Activated CD8-positive, alpha-beta memory T cell treated with anti-CD3 and anti-CD28 coated beads for 48 hours (primary cell): ENCODE data around the gene PRR12.

Experiments
- DNase-seq, 3 experiments: peaks; one replicate each; pipeline ENCODE4 v3.0.0-alpha.2; 2020; ENCODE audit warnings: low read depth in 2 of 3, low spot score in 2 of 3

PRR12 gene

GRCh38 chr19:49565261-49565660 lies 25.7 kb upstream of the PRR12 start:
- no peak for DNase-seq

DNA sequence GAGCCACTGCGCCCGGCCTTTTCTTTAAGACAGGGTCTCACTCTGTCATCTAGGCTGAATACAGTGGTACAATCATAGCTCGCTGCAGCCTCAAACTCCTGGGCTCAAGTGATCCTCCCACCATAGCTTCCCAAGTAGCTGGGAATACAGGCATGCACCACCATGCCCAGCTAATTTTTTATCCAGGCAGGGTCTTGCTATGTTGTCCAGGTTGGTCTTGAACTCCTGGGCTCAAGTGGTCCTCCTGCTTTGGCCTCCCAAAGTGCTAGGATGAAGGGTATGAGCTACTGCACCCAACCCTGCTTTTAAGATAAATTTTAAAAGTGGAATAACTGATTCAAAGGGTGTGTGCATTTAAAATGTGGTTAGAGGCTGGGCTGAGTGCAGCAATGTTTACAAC lies 24.7 kb upstream of the PRR12 start:
- DNase-seq: no peak

DNA sequence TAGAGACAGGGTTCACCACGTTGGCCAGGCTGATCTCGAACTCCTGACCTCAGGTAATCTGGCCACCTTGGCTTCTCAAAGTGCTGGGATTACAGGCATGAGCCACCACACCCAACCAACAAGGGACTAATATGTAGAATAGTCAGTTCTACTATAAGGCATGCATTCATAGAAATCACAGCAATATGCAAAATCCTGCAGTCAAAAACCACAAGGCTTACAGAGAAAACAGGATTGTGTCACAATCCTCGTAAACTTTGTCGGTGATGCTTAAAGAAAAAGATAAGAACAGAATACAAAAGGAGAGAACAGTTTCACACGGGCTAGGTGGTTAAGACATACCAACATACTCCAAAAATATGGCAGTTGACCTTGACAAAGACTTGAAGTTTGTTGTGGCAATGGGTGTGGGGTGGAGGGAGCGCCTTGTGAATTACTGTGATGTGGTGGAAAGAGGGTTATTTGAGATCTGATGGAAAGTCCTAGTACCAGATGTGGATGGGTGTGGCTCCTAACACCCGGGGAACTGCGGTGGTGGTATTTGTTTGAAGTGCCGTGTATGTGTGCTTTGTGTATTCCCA lies 23.0 kb upstream of the PRR12 start:
- no peak for DNase-seq

DNA sequence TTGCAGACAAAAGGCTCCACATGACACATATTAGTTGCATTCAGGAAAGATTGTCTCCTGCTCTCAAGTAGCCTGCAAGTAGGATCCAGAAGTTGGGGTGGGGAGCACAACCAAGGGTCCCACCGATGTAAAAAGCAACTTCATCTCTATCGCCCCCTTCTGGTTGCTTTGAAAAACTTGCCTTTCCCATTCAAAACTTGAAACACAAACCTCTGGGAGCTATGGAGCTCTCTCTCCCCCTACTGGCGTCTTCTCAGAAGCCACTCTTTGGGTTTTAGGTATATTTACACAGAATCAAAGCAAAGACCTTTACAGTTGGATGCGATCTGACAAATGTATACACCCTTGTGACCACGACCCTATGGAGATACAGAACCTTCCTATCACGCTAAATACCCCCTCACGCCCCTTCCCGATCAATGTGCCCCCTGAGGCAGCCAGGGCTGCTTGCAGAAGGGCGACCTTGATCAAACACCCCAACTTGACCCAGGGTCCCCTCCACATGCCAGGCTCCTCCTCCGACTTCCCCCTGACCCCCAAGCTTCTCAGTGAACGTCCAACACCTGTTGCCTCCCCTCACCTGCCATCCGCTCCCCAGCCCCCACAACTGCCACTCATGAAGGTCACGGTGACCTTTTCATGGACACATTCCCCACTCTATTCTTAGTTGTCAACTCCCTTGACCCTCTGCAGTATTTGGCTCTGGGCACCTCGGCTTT lies 20.7 kb upstream of the PRR12 start:
- no peak for DNase-seq

GRCh38 chr19:49570997-49571676 lies 19.8 kb upstream of the PRR12 start:
- no peak for DNase-seq

GRCh38 chr19:49573009-49573408 lies 18.0 kb upstream of the PRR12 start:
- DNase-seq: no peak

GRCh38 chr19:49573425-49573824 lies 17.6 kb upstream of the PRR12 start:
- DNase-seq: no peak

GRCh38 chr19:49574206-49574755 lies 16.7 kb upstream of the PRR12 start:
- DNase-seq: no peak

GRCh38 chr19:49579193-49579592 lies 11.8 kb upstream of the PRR12 start:
- DNase-seq: no peak

DNA sequence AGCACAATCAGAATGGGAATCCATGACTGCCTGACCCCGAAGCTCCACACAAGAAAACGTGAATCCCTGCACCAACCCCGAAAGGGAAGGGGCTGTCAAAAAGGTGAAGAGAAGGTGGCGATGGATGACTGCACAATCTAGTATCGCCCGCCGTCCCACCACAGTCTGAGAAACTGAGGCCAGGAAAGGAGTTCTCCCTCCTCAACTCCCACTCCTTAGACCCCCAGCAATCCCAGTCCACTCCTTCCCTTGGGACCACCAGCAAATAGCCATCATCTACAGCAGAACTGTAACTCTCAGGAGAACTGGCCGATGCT lies 11.1 kb upstream of the PRR12 start:
- no peak for DNase-seq

DNA sequence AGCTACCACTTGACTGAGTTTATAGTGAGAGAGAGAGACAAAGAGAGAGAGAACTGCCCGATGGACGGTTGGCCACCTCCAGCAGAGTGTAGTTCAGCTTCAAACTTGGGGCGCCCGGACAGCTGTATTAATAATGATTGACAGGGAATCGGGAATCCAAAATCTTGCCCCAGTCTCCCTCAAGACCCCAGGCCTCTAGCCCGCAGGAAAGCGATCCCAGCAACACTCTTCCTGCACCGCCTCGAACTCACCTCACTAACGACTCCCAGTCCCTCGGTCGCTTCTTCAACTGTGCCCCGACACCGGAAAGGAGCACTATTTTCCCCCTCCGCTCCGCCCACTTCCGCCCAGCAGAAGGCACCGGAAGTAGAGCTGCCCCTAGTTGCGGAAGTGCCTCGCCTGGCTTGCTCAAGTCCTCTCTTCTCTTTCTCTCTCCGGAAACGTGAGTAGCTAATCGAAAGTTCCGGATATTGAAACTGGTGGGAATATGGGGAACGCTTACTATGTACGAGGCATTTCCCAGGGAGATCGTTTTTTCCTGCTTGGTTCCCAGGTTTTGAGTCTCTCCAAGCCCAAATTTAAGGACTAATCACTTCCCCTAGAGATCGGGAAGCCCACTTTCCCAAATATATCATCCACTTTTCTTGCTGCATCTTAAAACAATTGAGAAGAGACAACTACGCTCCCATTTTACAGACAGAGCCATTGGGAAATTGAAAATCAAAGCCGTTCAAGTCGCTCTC lies 10.5 kb upstream of the PRR12 start, which contains the start of gene NOSIP:
Gene NOSIP, minus strand, starts transcription at position 293 of the 743 bp plus-strand sequence. CDS start 19,865 bp downstream, outside the sequence.
- DNase-seq: peak; percentile 87 to 98 (median 89)

- no peak for DNase-seq
Measured at GRCh38 chr19:49581007-49581508, 9.9 kb upstream of the PRR12 start, which contains the start of gene PRRG2. Gene PRRG2 (plus strand): TSS chr19:49581316. CDS start chr19:49583220, 1,904 bp downstream.

- DNase-seq: no peak
Measured at GRCh38 chr19:49583239-49583638, 7.7 kb upstream of the PRR12 start.

GRCh38 chr19:49585023-49585422 lies 6.0 kb upstream of the PRR12 start:
- DNase-seq: no peak

- DNase-seq: no peak
Measured at GRCh38 chr19:49587227-49587626, 3.8 kb upstream of the PRR12 start.

DNA sequence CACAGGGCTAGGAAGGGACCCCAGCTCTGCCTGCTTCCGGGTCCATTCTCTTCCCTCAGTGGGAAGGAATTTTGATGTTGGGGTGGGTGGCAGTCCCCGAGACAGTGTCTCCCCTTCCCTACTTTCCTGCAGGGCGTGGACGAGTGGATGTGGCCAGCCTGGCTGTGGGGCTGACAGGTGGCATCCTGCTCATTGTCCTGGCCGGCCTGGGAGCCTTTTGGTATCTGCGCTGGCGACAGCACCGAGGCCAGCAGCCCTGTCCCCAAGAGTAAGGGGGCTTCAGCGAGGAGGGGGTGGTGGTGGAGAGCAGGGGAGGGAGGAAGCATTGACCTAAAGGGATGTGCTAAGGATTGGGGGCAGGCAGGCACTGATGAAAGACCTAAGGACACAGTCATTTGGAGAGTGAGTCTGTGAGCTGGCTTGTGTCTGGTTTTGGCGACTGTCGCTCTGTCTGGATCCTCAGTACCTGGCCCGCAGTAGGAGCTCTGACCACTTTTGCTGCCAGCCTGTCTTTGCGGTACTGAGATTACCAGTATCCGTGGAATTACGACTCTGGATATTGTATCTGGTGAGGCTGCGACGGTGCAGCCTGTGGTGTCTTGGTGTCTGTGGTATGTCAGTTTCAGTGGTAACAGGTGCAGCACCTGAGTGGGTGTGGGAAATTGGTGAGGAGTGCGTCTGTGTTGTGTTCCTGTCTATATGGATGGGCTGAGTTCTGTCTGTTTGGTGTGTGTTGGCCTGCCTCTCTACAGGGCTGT lies 2.4 kb upstream of the PRR12 start:
- no peak for DNase-seq

DNA sequence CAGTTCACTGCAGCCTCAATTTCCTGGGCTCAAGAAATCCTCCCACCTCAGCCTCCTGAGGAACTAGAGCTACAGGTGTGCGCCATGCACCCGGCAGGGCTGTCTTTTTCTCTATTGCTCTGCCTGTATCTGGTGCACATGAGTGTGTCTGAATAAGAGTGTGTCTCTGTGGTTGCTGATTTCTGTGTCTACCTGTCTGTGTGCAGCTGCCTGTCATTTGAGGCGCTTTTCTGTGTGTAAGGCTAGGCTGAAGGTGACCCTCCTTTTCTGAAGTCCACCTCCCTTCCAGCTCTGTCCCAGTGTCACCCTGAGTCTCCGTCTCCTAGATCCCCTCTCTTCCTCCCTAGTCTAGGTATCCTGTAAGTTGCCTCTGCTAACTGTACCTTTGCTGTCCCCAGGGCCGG lies 1.5 kb upstream of the PRR12 start:
- DNase-seq: no peak

DNA sequence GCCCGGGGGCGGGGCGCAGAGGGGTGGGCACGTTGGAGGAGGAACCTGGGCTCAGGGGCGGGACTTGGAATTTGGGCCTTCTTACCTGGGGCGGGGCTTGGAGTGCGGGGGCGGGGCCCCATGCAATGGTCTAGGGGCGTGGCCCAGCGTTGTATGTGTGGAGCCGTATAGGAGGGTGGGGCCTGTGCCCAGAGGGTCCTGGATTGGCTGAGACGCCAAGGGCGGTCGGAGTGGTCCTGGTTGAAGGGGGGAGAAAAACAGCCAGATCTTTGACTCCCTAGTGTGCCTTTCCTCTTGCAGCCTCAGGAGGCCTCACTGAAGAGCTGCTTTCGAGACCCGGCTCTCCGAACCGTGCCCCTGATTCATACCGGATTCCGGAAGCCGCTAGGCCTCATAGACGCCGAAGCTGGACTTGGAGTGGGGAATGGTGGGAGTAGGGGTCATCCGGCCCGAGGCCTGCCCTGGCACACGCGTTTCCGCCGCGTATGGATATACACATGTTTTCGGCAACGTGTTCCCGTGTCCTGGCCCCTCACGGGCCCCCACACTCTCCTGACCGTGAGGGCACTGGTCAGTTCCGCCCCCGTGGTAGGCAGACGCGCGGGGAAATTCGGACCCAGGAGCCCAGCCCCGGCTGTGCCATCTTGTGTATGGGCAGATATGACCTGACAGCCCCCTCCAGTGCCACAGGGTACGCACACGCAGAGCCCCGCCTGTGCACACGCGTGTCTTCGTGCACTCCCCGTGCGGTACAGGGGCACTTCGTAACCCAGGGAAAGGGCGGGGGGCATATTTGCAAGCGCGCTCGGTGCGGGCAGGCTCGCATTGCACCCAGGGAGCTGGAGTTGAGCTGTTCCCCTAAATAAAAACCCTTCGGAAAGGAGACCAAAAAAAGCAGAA lies 661 bp upstream of the PRR12 start:
- peak; percentile 79 to 82 (median 81) for DNase-seq

GRCh38 chr19:49591731-49592485 lies 926 bp downstream of the PRR12 start:
- peak in 1 of 3 experiments; percentile 19 for DNase-seq
